ENCODE data around the gene KIAA0586. TPM values are rescaled to one million over a fixed set of nuclear protein-coding genes. Genes with fewer than 3 reads are reported as not detected.

KIAA0586 gene
- total and polyA plus RNA-seq, 10 of the 15 experiments (the other 5 are each of a cell fraction or from before 2014, with no cell fraction given) = 7.1 to 27.6 (median 19.1) TPM

GRCh38 chr14:58479975-58480374 is 52.5 kb downstream of the KIAA0586 start:
- 100% methylated on average over 1 of the region's 1 CpG for WGBS (ENCODE audit: insufficient coverage, insufficient replicate concordance, low lambda C conversion rate, missing lambda C conversion rate)
- no peak overlapping the region for H3K9ac ChIP-seq (ENCODE audit: control insufficient read depth, insufficient read depth, low read length)
- intact Hi-C loops (cut with micrococcal nuclease; ENCODE audit: unreplicated experiment) (no loop called here), in situ Hi-C loops (cut with MboI) (no loop called here)
- TF ChIP-seq ASH2L (IDR thresholded peaks at IDR 0.05; ENCODE audit: borderline replicate concordance, low read depth) (no peak), ATF3 (IDR thresholded peaks at IDR 0.05; ENCODE audit: borderline replicate concordance, extremely low read depth, low read depth, low read length) (no peak), IKZF1 (conservative IDR thresholded peaks at IDR 0.05) (no peak), STAT3 (IDR thresholded peaks at IDR 0.05; ENCODE audit: low read depth, low read length) (no peak), RFX5 (IDR thresholded peaks at IDR 0.05; ENCODE audit: low read depth, low read length) (no peak), NR2C1 (IDR thresholded peaks at IDR 0.05) (no peak), PBX3 (IDR thresholded peaks at IDR 0.05; ENCODE audit: insufficient replicate concordance, low read depth, low read length) (no peak), CREB1 (IDR thresholded peaks at IDR 0.05; ENCODE audit: low read depth) (no peak), E2F8 (IDR thresholded peaks at IDR 0.05; ENCODE audit: low read depth, partially characterized antibody) (no peak), SMC3 (IDR thresholded peaks at IDR 0.05; ENCODE audit: borderline replicate concordance, low read length) (no peak), ZBTB4 (CRISPR knock-in tag; IDR thresholded peaks at IDR 0.05) (no peak), FOS (IDR thresholded peaks at IDR 0.05; ENCODE audit: borderline replicate concordance, extremely low read depth, insufficient read length) (no peak), NFIC (IDR thresholded peaks at IDR 0.05; ENCODE audit: low read depth, low read length) (no peak), CREM (IDR thresholded peaks at IDR 0.05; ENCODE audit: low read depth) (no peak)
- no peaks in the 10 kb centered on the region for H3K79me2 ChIP-seq (ENCODE audit: control insufficient read depth, insufficient read depth, low read length)
- H3K36me3 ChIP-seq (ENCODE audit: control insufficient read depth in 2 of 2, insufficient read depth in 2 of 2, low read length in 1 of 2) = peaks cover 0 to 7% of the 10 kb centered on the region in 2 experiments; a peak in 1 of 4 replicates
- DNase-seq (ENCODE audit: low read depth, low spot score) (no peak), ATAC-seq (peak; percentile 67), FAIRE-seq (no peak)
- RAD21 ChIA-PET (ENCODE audit: unreplicated experiment) = no interaction called here
- no peaks in the 10 kb centered on the region for H3K27me3 ChIP-seq (replicated peaks in 1 of 2; ENCODE audit: control insufficient read depth in 2 of 2, insufficient read depth in 2 of 2, low read length in 1 of 2)
- CTCF ChIA-PET = interaction anchor here (0.6 to 1.4 kb wide), 2 partner anchors 20 to 21 kb away, joined by 3 to 4 read pairs; no protein-coding TSS in a partner anchor
- peaks cover 3% of the 10 kb centered on the region; the same call in 1 of the 2 replicates for H3K4me1 ChIP-seq (ENCODE audit: control insufficient read depth, insufficient read depth, low read length)
- SMC1A ChIA-PET (ENCODE audit: uncharacterized antibody, unreplicated experiment) = no interaction called here
- no peaks in the 10 kb centered on the region for H3K9me3 ChIP-seq (replicated peaks; ENCODE audit: control insufficient read depth, insufficient read depth, low read length)
- H3K4me2 ChIP-seq (ENCODE audit: control insufficient read depth, insufficient read depth) = no peak overlapping the region
- POLR2A ChIA-PET = no interaction called here
- H4K20me1 ChIP-seq (ENCODE audit: control insufficient read depth, insufficient read depth) = no peaks in the 10 kb centered on the region
- no peak overlapping the region for H3K27ac ChIP-seq (ENCODE audit: control insufficient read depth, insufficient read depth)
- no peak overlapping the region for H2AFZ ChIP-seq (ENCODE audit: control insufficient read depth, low read depth, low read length)
- no TSS peak for BruUV-seq (replicated peaks)
- no peak overlapping the region for H3K4me3 ChIP-seq

All from GM12878 (cell line).